Glutamatergic neuron (in vitro differentiated cells): ENCODE data around the gene CDH4. TPM values are rescaled to one million over a fixed set of nuclear protein-coding genes. Genes with fewer than 3 reads are reported as not detected.

ENCODE experiments used
- DNase-seq: peaks from one replicate; pipeline ENCODE4 v3.0.0; 2022
- H3K27ac Mint-ChIP-seq: one replicate; pipeline ENCODE4 v1.8.0; 2020; ENCODE audit warnings: mild to moderate bottlenecking, mixed read lengths, inconsistent platforms; ENCODE audit not compliant: unreplicated experiment
- H3K27me3 Mint-ChIP-seq: one replicate; pipeline ENCODE4 v1.8.0; 2020; ENCODE audit warnings: mild to moderate bottlenecking, moderate library complexity, mixed read lengths, inconsistent platforms; ENCODE audit not compliant: unreplicated experiment
- H3K36me3 Mint-ChIP-seq: one replicate; pipeline ENCODE4 v1.8.0; 2020; ENCODE audit warnings: mild to moderate bottlenecking, mixed read lengths, inconsistent platforms; ENCODE audit not compliant: unreplicated experiment
- H3K4me1 Mint-ChIP-seq: one replicate; pipeline ENCODE4 v1.8.0; 2020; ENCODE audit warnings: mild to moderate bottlenecking, low read depth, mixed read lengths, inconsistent platforms; ENCODE audit not compliant: unreplicated experiment
- H3K4me3 Mint-ChIP-seq: one replicate; pipeline ENCODE4 v1.8.0; 2020; ENCODE audit warnings: mild to moderate bottlenecking, mixed read lengths, inconsistent platforms; ENCODE audit not compliant: unreplicated experiment
- H3K9me3 Mint-ChIP-seq: one replicate; pipeline ENCODE4 v1.8.0; 2020; ENCODE audit warnings: mild to moderate bottlenecking, moderate library complexity, mixed read lengths, inconsistent platforms; ENCODE audit not compliant: unreplicated experiment
- CTCF ChIP-seq: fragments of 200-600 bp; sonication (generic); IDR thresholded peaks from one replicate; pipeline ENCODE4 v1.5.0; 2021; ENCODE audit not compliant: partially characterized antibody, unreplicated experiment
- total RNA-seq: library from RNA; stranded (reverse); fragmentation: NEBNext Ultra II Directional; extraction: Animal tissue kit (Norgen Biotek cat#: 25700); gene quantifications from one replicate; pipeline ENCODE4 v1.2.1, GENCODE V29; 2021; ENCODE audit not compliant: unreplicated experiment

CDH4 gene
- total RNA-seq, 1 donor from 2014 or later: 1.2 TPM

DNA sequence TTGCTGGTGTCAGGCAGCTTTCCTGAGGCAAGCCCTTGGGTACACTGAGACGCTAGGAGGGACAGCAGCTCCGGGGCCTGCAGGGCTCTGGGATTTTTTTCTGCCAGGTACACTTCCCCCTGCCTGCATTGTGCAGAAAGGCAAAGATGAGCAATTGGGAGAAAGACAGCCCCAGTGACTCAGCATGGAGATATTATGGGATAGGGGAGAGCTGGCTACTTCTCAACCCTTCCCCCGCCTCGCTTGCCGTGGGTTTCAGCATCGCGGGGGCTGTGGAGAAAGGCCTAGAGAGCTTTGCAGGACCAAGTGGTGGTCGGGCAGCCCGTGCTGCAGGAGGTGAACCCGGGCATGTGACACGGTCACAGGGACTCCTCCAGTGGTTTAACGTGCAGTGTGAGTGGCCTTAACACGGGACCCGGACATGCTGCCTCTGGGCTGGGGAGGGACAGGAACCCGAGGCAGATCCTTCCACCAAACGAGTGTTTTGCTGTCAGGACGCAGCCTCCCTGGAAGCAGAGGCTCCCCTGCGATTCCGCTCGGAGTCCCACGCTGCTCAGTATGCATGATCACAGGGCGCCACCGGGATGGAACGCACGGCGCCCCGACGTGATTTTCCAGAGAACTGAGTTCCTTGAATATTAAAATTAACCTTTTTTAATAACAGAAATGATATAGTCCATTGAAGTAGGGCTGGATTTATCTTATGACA, 139.9 kb downstream of the CDH4 start:
- Mint-ChIP-seq H3K27me3 (peaks cover 3% of the 10 kb centered on the region), H3K27ac (no peak overlapping the region), H3K4me1 (peaks cover 10% of the 10 kb centered on the region), H3K4me3 (no peak overlapping the region), H3K36me3 (peaks cover 5% of the 10 kb centered on the region), H3K9me3 (peaks cover 2% of the 10 kb centered on the region)
- TF ChIP-seq CTCF: no peak
- DNase-seq: no peak

- Mint-ChIP-seq H3K36me3 (peaks cover 5% of the 10 kb centered on the region), H3K4me1 (peaks cover 5% of the 10 kb centered on the region), H3K27me3 (no peaks in the 10 kb centered on the region), H3K9me3 (no peaks in the 10 kb centered on the region), H3K27ac (no peak overlapping the region), H3K4me3 (no peak overlapping the region)
- no peak for DNase-seq
- TF ChIP-seq CTCF: no peak
These were observed 142.2 kb downstream of the CDH4 start for GRCh38 chr20:61394088-61394799.

GRCh38 chr20:61396262-61396848, 144.3 kb downstream of the CDH4 start:
- peaks cover 5% of the 10 kb centered on the region for H3K4me1 Mint-ChIP-seq
- DNase-seq: no peak

GRCh38 chr20:61397146-61397545, 145.1 kb downstream of the CDH4 start:
- TF ChIP-seq CTCF: no peak
- no peak for DNase-seq
- Mint-ChIP-seq H3K36me3 (peaks cover 11% of the 10 kb centered on the region), H3K4me3 (no peak overlapping the region), H3K4me1 (no peaks in the 10 kb centered on the region), H3K27ac (no peak overlapping the region), H3K9me3 (peaks cover 1% of the 10 kb centered on the region), H3K27me3 (no peaks in the 10 kb centered on the region)

More at GRCh38 chr20:61396262-61396848, 144.3 kb downstream of the CDH4 start:
- Mint-ChIP-seq H3K27ac (no peak overlapping the region), H3K36me3 (peaks cover 9% of the 10 kb centered on the region), H3K9me3 (peaks cover 1% of the 10 kb centered on the region), H3K27me3 (no peaks in the 10 kb centered on the region), H3K4me3 (no peak overlapping the region)
- no peak for TF ChIP-seq CTCF

- DNase-seq: no peak
- no peak for TF ChIP-seq CTCF
- H3K9me3 Mint-ChIP-seq: peaks cover 1% of the 10 kb centered on the region
- no peaks in the 10 kb centered on the region for H3K27me3 Mint-ChIP-seq
- H3K4me3 Mint-ChIP-seq: no peak overlapping the region
- no peaks in the 10 kb centered on the region for H3K4me1 Mint-ChIP-seq
- peaks cover 11% of the 10 kb centered on the region for H3K36me3 Mint-ChIP-seq
- no peak overlapping the region for H3K27ac Mint-ChIP-seq
These were observed 145.7 kb downstream of the CDH4 start for GRCh38 chr20:61397790-61398189.
